VCaP (cell line): ENCODE measurements around the gene CDH4.

Experiments
- H3K27ac ChIP-seq: fragments of 450-650 bp; 2 replicates; pipeline ENCODE4 v1.5.1; 2017
- TF ChIP-seq, protein P1 (sequence below): fragments of 450-650 bp; conservative IDR thresholded peaks from 2 replicates; pipeline ENCODE4 v1.5.1; 2017; ENCODE audit warnings: mild to moderate bottlenecking, moderate library complexity

The CDH4 gene

DNA sequence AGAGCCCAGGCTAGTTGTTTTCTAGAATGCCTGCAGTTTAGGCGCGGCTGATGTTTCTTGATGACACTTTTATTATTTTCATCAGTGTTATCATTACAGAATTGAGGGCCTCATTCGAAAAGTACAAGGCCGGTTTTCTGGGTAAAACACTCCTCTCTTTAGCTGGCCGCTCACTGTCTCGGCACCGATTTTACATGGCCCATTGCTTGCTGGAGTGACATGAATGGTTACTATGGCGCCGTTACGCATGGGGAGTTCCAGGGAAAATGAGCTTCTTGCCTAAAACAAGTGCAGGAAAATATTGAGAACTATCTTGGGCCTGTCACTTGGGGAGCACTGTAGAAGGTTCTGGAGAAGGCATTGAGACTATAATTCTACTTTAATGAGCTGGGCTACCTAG, 317.8 kb downstream of the CDH4 start:
- H3K27ac ChIP-seq = no peak overlapping the region
- TF ChIP-seq, protein P1, sequence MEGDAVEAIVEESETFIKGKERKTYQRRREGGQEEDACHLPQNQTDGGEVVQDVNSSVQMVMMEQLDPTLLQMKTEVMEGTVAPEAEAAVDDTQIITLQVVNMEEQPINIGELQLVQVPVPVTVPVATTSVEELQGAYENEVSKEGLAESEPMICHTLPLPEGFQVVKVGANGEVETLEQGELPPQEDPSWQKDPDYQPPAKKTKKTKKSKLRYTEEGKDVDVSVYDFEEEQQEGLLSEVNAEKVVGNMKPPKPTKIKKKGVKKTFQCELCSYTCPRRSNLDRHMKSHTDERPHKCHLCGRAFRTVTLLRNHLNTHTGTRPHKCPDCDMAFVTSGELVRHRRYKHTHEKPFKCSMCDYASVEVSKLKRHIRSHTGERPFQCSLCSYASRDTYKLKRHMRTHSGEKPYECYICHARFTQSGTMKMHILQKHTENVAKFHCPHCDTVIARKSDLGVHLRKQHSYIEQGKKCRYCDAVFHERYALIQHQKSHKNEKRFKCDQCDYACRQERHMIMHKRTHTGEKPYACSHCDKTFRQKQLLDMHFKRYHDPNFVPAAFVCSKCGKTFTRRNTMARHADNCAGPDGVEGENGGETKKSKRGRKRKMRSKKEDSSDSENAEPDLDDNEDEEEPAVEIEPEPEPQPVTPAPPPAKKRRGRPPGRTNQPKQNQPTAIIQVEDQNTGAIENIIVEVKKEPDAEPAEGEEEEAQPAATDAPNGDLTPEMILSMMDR = no peak

DNA sequence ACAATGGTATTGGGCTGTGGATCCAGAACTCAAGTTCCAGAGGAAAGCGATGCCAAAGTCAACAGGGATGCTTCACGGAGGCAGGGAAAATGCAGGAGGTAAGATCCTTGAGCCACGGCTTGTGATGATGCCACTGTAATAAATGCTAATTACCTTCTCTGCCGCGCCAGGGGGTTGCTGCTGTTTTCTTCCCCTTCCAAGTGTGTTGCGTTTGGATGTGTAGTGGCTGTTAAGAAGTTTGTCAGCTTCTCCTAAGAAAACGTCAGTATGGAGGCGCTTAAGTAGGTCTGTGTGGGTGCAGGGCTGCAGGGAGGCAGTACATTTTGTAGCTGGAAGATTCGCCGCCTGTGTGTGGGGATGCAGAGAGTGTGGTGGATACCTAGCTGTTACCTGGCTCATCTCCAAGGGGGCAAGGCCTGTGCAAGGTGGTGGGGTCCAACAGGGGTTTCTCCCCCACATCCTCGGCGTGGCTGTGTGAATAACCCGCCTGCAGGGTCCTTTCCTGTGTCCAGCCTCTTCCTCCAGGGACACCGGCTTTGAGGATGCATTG, 318.7 kb downstream of the CDH4 start:
- TF ChIP-seq, protein P1 = no peak
- H3K27ac ChIP-seq = no peak overlapping the region

DNA sequence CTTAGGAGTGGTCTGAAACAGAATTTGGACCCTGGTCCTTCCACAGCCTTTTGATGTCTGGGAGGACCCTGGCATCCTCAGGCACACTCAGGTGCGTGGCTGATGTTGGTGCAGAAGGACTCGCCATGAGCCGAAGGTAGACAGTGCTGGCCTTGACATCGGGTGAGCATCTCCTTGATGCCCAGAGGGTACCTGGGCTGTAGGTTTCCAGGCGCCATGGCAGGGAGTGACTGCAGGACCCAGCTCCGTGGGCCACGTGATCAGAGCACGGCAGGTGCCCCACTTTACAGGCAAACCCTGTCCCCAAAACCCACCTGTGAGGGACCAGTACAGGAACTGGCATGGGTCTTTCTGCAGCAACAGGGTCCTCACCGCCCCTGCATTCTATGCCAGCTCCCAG, 319.2 kb downstream of the CDH4 start:
- TF ChIP-seq, protein P1 = no peak

DNA sequence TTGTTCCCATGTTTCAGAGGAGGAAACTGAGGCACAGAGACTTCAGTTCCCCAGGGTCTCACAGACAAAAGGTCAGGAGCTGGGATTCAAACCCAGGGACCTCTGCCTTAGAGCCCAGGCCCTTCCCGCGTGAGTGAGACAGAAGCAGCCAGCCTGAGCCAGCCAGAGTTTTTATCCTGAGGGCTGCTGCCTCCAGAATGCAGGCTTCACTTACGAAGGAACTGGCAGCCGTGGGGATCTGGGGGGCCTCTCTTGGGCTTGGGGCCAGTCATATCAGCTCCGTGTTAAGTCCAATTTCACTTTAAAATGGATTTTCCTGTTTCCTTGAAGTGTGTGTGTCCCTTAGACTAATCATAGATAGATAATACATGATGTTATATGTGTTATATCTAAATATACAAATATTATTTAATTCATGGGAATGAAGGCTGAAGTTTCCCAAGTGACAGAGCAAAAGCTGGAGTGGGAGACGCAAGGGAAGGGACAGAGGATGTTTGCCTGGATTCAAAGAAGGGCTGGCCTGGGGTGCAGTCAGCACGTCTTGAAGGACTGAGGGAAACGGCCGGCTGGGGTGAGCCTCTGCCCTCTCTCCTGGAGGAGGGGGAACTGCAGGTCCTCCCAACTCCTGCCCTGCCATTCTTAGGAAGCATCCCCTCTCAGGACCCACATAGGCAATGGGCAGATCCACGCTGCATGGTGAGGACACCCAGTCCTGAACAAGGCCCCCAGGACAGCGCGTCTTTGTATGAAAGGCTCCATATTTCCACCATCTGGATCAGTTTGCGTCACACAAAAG, 320.1 kb downstream of the CDH4 start:
- no peak overlapping the region for H3K27ac ChIP-seq
- TF ChIP-seq, protein P1 = no peak

More for the DNA sequence above, 319.2 kb downstream of the CDH4 start:
- no peak overlapping the region for H3K27ac ChIP-seq

DNA sequence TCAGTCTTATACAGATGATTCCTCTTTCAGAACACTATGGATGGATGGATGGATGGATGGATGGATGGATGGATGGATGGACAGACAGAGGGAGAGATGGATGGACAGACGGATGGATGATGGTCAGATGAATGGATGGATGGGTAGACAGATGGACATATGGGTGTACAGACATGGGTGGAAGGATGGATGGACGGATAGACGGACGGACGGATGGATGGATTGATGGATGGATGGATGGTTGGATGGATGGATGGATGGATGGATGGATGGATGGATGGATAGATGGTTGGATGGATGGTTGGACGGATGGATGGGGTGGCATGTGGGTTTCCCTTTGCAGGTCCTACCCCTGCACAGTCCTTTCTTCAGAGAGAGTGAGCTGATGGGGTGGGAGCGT, 320.7 kb downstream of the CDH4 start:
- TF ChIP-seq, protein P1 = no peak
- no peak overlapping the region for H3K27ac ChIP-seq

DNA sequence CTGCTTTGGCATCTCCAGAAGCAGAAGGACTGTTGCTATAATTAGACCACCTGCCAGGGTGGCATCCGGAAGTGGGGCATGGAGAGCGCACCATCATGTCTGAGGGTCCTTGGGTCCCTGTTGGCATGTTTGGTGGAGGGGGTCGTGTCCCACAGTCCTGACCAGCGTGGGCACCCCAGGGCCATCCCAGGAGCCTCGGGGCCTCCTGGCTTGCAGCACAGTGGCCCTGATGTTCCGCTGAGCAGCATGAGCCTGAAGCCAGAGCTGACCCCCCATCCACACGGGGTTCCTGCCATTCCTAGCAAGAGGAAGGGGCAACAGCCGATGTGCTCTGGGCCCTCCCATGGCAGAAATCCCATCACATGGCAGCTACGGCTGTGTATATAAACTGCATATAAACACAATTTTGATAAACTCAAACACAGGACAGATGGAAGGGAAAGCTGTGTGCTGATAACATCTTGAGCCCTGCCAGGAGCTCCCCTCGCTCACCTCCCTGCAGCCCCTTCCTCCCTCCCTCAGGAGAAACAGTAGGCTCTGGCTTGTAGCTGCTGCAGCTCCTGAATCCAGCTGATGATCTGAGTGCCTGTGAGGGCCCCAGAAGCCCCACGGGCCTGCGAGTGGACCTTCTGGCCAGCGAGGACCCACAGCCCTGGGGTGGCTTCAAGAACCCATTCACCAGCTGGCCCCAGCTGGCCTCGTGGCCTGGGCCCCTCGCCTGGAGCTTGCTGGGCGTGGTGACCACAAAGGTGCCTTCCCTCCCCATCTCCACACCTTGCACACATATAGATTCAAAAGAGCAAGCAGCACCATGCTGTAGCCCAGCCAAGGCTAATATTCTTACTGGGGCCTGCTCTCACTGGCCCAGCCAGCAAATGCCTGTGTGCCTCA, 321.6 kb downstream of the CDH4 start:
- H3K27ac ChIP-seq = no peak overlapping the region
- TF ChIP-seq, protein P1 = no peak
